Peyer's patch (tissue), 4 donors: Measurements from ENCODE around the gene PTPN2. TPM values are rescaled to one million over a fixed set of nuclear protein-coding genes. Genes with fewer than 3 reads are reported as not detected.
"Not testable (repeated sequence)": the region's sequence is repeated elsewhere in the genome, so short reads cannot be mapped to it uniquely, and the experiment has no call there.

Experiments
- DNase-seq, 3 donors: peaks; one replicate each; pipeline ENCODE4 v3.0.0-alpha.2; 2017 to 2019
- H3K27ac ChIP-seq, 4 donors: fragments of 200-600 bp; sonication (generic); one replicate each; pipeline ENCODE4 v1.5.1; 2016 to 2019
- H3K27me3 ChIP-seq, 2 donors: fragments of 200-600 bp; sonication (generic); one replicate each; pipeline ENCODE4 v1.5.1; 2019
- H3K36me3 ChIP-seq, 3 donors: fragments of 200-600 bp; sonication (generic); one replicate each; pipeline ENCODE4 v1.5.1; 2016 to 2019
- H3K4me1 ChIP-seq, 4 donors: fragments of 200-600 bp; sonication (generic); one replicate each; pipeline ENCODE4 v1.5.1; 2016 to 2019
- H3K4me3 ChIP-seq, 4 donors: fragments of 200-600 bp; sonication (generic); 1 replicate in 3 of 4; 2 replicates in 1 of 4; pipeline ENCODE4 v1.5.1; 2016 to 2019; ENCODE audit warnings: mild to moderate bottlenecking in 1 of 4
- H3K9me3 ChIP-seq, 4 donors: fragments of 200-600 bp; sonication (generic); one replicate each; pipeline ENCODE4 v1.5.1; 2016 to 2019; ENCODE audit warnings: mild to moderate bottlenecking in 1 of 4
- POLR2A ChIP-seq, 2 donors: fragments of 450-650 bp; IDR thresholded peaks; one replicate each; pipeline ENCODE4 v1.5.1; 2017; ENCODE audit warnings: antibody characterized with exemption in 2 of 2, mild to moderate bottlenecking in 2 of 2, moderate library complexity in 2 of 2
- total RNA-seq, 4 donors: library from RNA; depleted of rRNA; stranded (reverse); fragments of >200 nt; gene quantifications; one replicate each; pipeline ENCODE4 v1.1.0, GENCODE V29; 2016
- TF ChIP-seq, protein P1 (sequence below), 6 experiments: fragments of 450-650 bp in 4 of 6; fragments of 200-600 bp in 2 of 6; sonication (generic) in 1 of 6; IDR thresholded peaks; one replicate each; pipeline ENCODE4 v1.5.1; 2017 to 2019; ENCODE audit warnings: antibody characterized with exemption in 6 of 6, mild to moderate bottlenecking in 3 of 6, moderate library complexity in 1 of 6

PTPN2 gene
- total RNA-seq, 4 donors from 2014 or later: 28.9 to 43.7 (median 29.3) TPM

DNA sequence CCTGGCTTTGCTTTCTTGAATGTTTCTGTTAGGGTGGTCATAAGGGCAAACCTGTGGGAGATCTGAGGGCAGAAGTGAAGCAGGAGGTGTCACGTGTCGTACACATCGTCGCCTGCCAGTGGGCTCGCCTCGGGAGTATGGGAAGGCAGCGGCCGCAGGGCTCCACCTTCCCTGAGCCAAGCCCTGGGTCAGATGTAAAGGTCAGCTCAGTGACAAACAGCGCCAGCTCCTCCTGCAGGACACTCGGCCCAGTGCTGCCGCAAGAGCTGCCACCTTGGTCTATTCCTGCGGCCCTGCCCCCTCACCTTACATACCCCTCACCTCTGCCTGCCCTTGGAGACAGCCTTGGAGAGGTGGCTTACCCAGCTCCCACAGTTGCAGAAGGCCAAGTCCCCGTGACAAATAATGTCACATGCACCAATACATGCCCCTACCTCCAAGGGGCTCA, 117.0 kb downstream of the PTPN2 start:
- Histone ChIP-seq H3K4me1 (no peaks in the 10 kb centered on the region), H3K36me3 (no peaks in the 10 kb centered on the region), H3K9me3 (no peaks in the 10 kb centered on the region), H3K27me3 (no peaks in the 10 kb centered on the region), H3K27ac (no peak overlapping the region), H3K4me3 (no peak overlapping the region)
- no peak for DNase-seq
- TF ChIP-seq, protein P1, sequence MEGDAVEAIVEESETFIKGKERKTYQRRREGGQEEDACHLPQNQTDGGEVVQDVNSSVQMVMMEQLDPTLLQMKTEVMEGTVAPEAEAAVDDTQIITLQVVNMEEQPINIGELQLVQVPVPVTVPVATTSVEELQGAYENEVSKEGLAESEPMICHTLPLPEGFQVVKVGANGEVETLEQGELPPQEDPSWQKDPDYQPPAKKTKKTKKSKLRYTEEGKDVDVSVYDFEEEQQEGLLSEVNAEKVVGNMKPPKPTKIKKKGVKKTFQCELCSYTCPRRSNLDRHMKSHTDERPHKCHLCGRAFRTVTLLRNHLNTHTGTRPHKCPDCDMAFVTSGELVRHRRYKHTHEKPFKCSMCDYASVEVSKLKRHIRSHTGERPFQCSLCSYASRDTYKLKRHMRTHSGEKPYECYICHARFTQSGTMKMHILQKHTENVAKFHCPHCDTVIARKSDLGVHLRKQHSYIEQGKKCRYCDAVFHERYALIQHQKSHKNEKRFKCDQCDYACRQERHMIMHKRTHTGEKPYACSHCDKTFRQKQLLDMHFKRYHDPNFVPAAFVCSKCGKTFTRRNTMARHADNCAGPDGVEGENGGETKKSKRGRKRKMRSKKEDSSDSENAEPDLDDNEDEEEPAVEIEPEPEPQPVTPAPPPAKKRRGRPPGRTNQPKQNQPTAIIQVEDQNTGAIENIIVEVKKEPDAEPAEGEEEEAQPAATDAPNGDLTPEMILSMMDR (IDR thresholded peaks at IDR 0.05): no peak
- TF ChIP-seq POLR2A (IDR thresholded peaks at IDR 0.05): no peak

DNA sequence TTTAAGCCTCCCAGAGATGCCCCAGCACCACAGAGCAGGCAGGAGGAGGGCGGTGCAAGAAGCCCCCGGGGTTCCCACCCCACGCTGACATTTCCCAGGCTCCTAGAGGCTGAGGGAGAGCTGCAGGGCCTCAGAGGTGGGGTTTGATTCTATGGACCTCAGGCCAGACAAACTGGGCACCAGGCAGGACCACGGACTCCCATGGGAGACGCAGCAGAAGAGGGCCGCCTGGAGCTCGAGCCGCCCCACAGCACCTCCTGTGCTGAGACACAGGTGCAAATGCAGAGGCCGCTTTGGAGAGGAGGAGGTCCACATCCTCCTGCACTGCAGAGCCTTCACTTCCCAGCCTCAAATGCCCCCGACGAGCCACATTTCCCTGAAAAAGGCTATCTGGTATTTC, 118.5 kb downstream of the PTPN2 start:
- no peak for DNase-seq
- TF ChIP-seq POLR2A (IDR thresholded peaks at IDR 0.05): no peak
- TF ChIP-seq, protein P1 (IDR thresholded peaks at IDR 0.05): no peak

DNA sequence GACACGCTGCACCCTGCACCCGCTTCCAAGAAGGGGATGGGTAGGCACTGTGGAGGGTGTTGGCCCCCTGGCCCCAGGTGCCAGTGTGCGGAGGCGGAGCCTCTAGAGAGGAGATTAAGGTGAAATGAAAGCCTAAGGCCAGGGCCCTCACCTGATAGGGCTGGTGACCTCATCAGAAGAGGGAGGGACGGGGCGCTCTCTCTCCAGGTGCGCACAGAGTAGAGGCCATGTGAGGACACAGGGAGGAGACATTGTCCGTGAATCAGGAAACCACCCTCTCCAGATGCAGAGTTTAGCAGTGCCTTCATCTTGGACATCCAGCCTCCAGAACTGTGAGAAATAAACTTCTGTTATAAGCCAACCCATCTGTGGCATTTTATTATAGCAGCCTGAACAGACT, 118.9 kb downstream of the PTPN2 start:
- Histone ChIP-seq H3K27ac (no peak overlapping the region), H3K27me3 (no peaks in the 10 kb centered on the region), H3K36me3 (no peaks in the 10 kb centered on the region), H3K4me3 (no peak overlapping the region), H3K4me1 (no peaks in the 10 kb centered on the region), H3K9me3 (no peaks in the 10 kb centered on the region)
- peak in 2 of 3 donors; percentile 51 to 64 for DNase-seq
- TF ChIP-seq, protein P1 (IDR thresholded peaks at IDR 0.05): peak in 2 of 6 experiments; percentile 33 to 36
- no peak for TF ChIP-seq POLR2A (IDR thresholded peaks at IDR 0.05)

More for the DNA sequence above, 118.5 kb downstream of the PTPN2 start:
- Histone ChIP-seq H3K36me3 (no peaks in the 10 kb centered on the region), H3K9me3 (no peaks in the 10 kb centered on the region), H3K27me3 (no peaks in the 10 kb centered on the region), H3K4me3 (no peak overlapping the region), H3K27ac (no peak overlapping the region), H3K4me1 (no peaks in the 10 kb centered on the region)

DNA sequence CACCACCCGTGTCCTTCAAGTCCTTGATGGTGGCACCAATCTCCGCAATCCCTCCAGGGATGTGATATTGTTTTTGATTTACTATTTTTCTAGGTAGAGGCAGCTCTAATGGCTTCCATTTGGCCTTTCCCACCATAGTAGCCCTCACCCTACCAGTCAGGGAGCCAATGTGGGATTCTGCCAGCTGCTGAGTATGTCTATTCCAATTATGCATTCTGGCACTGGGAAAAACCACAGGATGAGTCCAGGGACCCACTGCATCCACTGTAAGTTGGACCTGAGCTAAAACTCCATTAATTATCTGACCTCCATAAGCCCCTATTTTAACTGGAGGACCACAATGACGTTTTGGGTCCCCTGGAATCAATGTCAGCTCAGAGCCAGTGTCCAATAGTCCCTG, 125.5 kb downstream of the PTPN2 start:
- not testable (repeated sequence) for H3K4me3 ChIP-seq, H3K27me3 ChIP-seq, H3K36me3 ChIP-seq, H3K4me1 ChIP-seq, H3K27ac ChIP-seq, H3K9me3 ChIP-seq, DNase-seq

DNA sequence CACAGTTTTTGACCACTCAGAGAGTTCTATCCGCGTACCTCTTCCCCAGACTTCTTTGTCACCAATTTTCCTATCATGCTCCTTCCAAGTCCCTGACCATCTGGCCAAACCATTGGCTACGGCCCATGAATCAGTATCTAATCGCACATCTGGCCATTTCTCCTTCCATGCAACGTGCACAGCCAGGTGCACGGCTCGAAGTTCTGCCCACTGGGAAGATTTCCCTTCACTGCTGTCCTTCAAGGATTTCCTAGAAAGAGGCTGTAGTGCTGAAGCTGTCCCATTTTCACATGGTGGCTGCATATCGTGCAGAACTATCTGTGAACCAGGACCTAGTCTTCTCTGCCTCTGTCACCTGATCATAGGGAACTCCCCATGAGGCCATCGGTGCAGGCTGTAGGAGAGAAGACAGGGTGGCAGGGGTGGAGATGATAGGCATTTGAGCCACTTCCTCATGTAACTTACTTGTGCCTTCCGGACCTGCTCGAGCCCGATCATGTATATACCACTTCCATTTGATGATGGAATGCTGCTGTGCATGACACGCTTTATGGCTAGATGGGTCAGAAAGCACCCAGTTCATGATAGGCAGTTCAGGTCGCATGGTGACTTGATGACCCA, 127.3 kb downstream of the PTPN2 start:
- not testable (repeated sequence) for H3K36me3 ChIP-seq, DNase-seq, H3K4me1 ChIP-seq, H3K9me3 ChIP-seq, H3K27ac ChIP-seq, H3K4me3 ChIP-seq, H3K27me3 ChIP-seq

DNA sequence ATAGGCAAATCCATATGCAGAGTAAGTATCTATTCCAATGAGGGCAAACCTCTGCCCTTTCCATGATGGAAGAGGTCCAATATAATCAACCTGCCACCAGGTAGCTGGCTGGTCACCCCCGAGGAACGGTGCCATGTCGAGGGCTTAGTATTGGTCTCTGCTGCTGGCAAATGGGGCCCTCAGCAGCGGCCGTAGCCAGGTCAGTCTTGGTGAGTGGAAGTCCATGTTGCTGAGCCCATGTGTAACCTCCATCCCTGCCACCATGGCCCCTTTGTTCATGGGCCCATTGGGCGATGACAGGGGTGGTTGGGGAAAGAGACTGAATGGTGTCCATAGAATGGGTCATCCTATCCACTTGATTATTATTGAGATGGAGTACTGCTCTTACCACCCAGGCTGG, 128.4 kb downstream of the PTPN2 start:
- H3K36me3 ChIP-seq, DNase-seq, H3K27me3 ChIP-seq, H3K4me1 ChIP-seq, H3K9me3 ChIP-seq, H3K27ac ChIP-seq, H3K4me3 ChIP-seq: not testable (repeated sequence)

DNA sequence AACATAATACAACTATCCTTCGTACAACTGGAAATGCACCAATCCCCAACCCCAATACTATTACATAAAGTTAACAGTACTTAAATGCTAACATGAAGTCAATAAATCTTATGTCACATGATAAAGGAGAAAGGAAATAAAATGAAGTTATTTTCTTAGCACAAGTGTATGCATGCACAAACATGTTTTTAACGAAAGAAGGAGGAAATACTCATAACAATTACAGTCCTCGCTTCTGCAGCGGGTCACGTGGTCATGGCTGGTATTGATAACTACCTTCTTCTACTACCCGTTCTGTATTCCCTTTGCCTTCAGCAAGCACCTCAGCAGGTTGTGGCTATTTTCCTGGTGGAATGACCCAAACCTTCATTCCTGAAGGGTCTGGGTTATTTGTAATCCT, 129.5 kb downstream of the PTPN2 start:
- Histone ChIP-seq H3K36me3 (no peaks in the 10 kb centered on the region), H3K9me3 (no peaks in the 10 kb centered on the region), H3K4me3 (no peak overlapping the region), H3K27ac (no peak overlapping the region), H3K27me3 (no peaks in the 10 kb centered on the region), H3K4me1 (no peaks in the 10 kb centered on the region)
- no peak for DNase-seq
- no peak for TF ChIP-seq POLR2A (IDR thresholded peaks at IDR 0.05)
- TF ChIP-seq, protein P1 (IDR thresholded peaks at IDR 0.05): no peak
